PC-3 (cell line): Measurements from ENCODE around the gene PPP1R14C.

Experiments used
- EZH2 ChIP-seq: fragments of 300-600 bp; sonication (generic); IDR thresholded peaks from one replicate; pipeline ENCODE4 v1.6.1; 2017; ENCODE audit warnings: antibody characterized with exemption, mild to moderate bottlenecking, low read length; ENCODE audit not compliant: unreplicated experiment
- TF ChIP-seq, protein P1 (sequence below): fragments of 300-600 bp; sonication (generic); conservative IDR thresholded peaks from 2 replicates; pipeline ENCODE4 v1.5.1; 2017; ENCODE audit warnings: antibody characterized with exemption, low read depth, mild to moderate bottlenecking, low read length

DNA sequence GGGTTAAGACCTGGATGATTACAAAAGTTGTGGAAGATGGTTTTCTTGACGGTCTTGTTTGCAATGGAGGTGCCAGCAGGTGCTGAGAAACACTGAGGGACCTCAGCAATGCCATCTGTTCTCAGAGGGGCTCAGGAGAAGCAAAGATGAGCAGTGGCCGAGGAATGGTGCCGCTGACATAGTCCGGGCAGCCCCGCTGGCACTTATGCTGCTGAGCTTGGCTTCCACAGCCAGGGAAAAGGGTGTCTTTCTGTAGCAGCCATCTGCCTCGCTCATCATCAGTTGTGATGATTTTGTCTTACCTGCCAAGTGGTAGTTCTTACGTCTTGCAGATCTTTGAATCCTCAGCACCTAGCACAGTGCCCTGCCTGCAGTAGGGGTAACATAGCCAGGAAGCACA lies 55.7 kb downstream of the PPP1R14C start:
- TF ChIP-seq, protein P1, sequence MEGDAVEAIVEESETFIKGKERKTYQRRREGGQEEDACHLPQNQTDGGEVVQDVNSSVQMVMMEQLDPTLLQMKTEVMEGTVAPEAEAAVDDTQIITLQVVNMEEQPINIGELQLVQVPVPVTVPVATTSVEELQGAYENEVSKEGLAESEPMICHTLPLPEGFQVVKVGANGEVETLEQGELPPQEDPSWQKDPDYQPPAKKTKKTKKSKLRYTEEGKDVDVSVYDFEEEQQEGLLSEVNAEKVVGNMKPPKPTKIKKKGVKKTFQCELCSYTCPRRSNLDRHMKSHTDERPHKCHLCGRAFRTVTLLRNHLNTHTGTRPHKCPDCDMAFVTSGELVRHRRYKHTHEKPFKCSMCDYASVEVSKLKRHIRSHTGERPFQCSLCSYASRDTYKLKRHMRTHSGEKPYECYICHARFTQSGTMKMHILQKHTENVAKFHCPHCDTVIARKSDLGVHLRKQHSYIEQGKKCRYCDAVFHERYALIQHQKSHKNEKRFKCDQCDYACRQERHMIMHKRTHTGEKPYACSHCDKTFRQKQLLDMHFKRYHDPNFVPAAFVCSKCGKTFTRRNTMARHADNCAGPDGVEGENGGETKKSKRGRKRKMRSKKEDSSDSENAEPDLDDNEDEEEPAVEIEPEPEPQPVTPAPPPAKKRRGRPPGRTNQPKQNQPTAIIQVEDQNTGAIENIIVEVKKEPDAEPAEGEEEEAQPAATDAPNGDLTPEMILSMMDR: no peak
- TF ChIP-seq EZH2: no peak
